Measurements from ENCODE around the gene PYCR2. TPM values are rescaled to one million over a fixed set of nuclear protein-coding genes. Genes with fewer than 3 reads are reported as not detected.

Gene PYCR2
- total RNA-seq, 2 experiments from 2014 or later, result 24.1 to 26.2 TPM

DNA sequence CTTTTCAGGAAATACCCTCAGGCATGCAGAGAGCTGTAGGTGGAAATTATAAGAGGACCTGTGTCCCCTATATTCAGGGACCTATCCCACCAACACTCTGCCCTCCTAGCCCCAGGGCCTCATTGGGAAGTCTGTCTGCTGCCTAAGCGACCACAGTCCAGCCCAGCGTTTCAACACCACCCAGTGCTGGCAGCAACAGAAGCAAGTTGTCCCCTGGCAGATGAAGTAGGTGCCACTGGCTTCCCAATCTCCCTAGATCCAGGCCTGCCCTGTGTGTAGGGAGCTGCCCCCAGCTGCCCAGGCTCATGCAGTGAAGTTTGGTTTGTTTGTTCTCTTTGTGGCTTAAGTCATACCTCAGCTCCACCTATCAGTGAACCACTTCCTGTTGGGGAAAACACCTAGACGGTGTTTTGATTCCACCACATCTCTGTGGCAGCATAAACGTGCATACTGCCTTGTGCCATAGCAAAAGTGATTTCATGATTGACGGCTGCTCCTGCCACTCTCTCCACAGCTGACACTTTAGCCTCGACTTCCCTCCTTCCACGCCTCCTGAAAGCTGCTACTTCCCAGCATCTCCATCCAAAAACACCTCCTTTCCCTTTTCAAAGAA is 27.0 kb downstream of the PYCR2 start:
- Histone ChIP-seq H3K9me3 (ENCODE audit: control insufficient read depth in 1 of 2, insufficient read depth in 1 of 2, low read length in 2 of 2) (no peaks in the 10 kb centered on the region), H3K4me3 (ENCODE audit: low read length) (peak overlapping the region; percentile 26), H3K36me3 (ENCODE audit: insufficient read depth, low read length) (no peaks in the 10 kb centered on the region), H3K27me3 (ENCODE audit: control insufficient read depth in 1 of 2, insufficient read depth in 2 of 2, low read length in 2 of 2) (no peaks in the 10 kb centered on the region), H3K27ac (ENCODE audit: low read depth in 1 of 2, low read length in 2 of 2) (peak overlapping the region; percentile 81 to 90), H3K4me1 (ENCODE audit: insufficient read depth, low read length) (peaks cover 53% of the 10 kb centered on the region)
- Mint-ChIP-seq H3K36me3 (ENCODE audit: low read depth) (no peaks in the 10 kb centered on the region), H3K27ac (peak overlapping the region; percentile 98), H3K4me1 (ENCODE audit: low read depth) (peaks cover 60% of the 10 kb centered on the region), H3K4me3 (peak overlapping the region; percentile 55), H3K9me3 (no peaks in the 10 kb centered on the region), H3K27me3 (no peaks in the 10 kb centered on the region)
- ChIA-PET CTCF (interaction anchor here (1.0 to 2.6 kb wide), 6 partner anchors 14 to 119 kb away, joined by 3 to 21 read pairs (median 7); partner anchors contain the start of genes PYCR2, SRP9 and TMEM63A), POLR2A (interaction anchor here (0.6 to 13.8 kb wide), 33 partner anchors 8 to 1466 kb away, joined by 3 to 427 read pairs (median 5); partner anchors contain the start of genes EPHX1, H3-3A, LBR and LEFTY1)
- TF ChIP-seq, protein P1, sequence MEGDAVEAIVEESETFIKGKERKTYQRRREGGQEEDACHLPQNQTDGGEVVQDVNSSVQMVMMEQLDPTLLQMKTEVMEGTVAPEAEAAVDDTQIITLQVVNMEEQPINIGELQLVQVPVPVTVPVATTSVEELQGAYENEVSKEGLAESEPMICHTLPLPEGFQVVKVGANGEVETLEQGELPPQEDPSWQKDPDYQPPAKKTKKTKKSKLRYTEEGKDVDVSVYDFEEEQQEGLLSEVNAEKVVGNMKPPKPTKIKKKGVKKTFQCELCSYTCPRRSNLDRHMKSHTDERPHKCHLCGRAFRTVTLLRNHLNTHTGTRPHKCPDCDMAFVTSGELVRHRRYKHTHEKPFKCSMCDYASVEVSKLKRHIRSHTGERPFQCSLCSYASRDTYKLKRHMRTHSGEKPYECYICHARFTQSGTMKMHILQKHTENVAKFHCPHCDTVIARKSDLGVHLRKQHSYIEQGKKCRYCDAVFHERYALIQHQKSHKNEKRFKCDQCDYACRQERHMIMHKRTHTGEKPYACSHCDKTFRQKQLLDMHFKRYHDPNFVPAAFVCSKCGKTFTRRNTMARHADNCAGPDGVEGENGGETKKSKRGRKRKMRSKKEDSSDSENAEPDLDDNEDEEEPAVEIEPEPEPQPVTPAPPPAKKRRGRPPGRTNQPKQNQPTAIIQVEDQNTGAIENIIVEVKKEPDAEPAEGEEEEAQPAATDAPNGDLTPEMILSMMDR (IDR thresholded peaks at IDR 0.05), result no peak
- intact Hi-C loops (cut with DNase I, micrococcal nuclease), result loop anchor here (1.0 to 10.0 kb wide), 6 partner anchors 16 to 122 kb away; partner anchors contain the start of genes PYCR2 (in 1 of the 2), SDE2 (in 1 of the 2) and SRP9 (in 1 of the 2)
- ATAC-seq (ENCODE audit: poor library complexity) (peak; percentile 92), DNase-seq (peak; percentile 45 to 95 (median 60))

GRCh38 chr1:225896494-225896893 is 27.6 kb downstream of the PYCR2 start:
- ChIA-PET POLR2A (interaction anchor here (0.6 to 13.8 kb wide), 18 partner anchors 7 to 469 kb away, joined by 5 to 427 read pairs (median 20); partner anchors contain the start of genes H3-3A, LBR, LEFTY1 and PYCR2), CTCF (interaction anchor here (1.7 to 2.6 kb wide), 3 partner anchors 14 to 119 kb away, joined by 11 to 21 read pairs (median 13); partner anchors contain the start of genes SRP9 and TMEM63A)
- no peaks in the 10 kb centered on the region for H3K27me3 Mint-ChIP-seq
- Histone ChIP-seq H3K4me1 (ENCODE audit: insufficient read depth, low read length) (peaks cover 57% of the 10 kb centered on the region), H3K27me3 (ENCODE audit: control insufficient read depth in 1 of 2, insufficient read depth in 2 of 2, low read length in 2 of 2) (no peaks in the 10 kb centered on the region), H3K4me3 (ENCODE audit: low read length) (no peak overlapping the region), H3K36me3 (ENCODE audit: insufficient read depth, low read length) (no peaks in the 10 kb centered on the region), H3K27ac (ENCODE audit: low read depth in 1 of 2, low read length in 2 of 2) (peak overlapping the region; percentile 81 to 90), H3K9me3 (ENCODE audit: control insufficient read depth in 1 of 2, insufficient read depth in 1 of 2, low read length in 2 of 2) (no peaks in the 10 kb centered on the region)
- H3K4me3 Mint-ChIP-seq, result peak overlapping the region; percentile 55
- H3K9me3 Mint-ChIP-seq, result no peaks in the 10 kb centered on the region
- peaks cover 60% of the 10 kb centered on the region for H3K4me1 Mint-ChIP-seq (ENCODE audit: low read depth)
- H3K27ac Mint-ChIP-seq, result peak overlapping the region; percentile 98
- no peaks in the 10 kb centered on the region for H3K36me3 Mint-ChIP-seq (ENCODE audit: low read depth)
- intact Hi-C loops (cut with DNase I, micrococcal nuclease), result loop anchor here in 1 of 2 experiments (10.0 kb wide), 1 partner anchor 122 kb away; the partner anchor contains the start of gene SRP9
- ATAC-seq (ENCODE audit: poor library complexity) (no peak), DNase-seq (peak in 1 of 14 experiments; percentile 26)
- TF ChIP-seq, protein P1 (IDR thresholded peaks at IDR 0.05), result no peak

DNA sequence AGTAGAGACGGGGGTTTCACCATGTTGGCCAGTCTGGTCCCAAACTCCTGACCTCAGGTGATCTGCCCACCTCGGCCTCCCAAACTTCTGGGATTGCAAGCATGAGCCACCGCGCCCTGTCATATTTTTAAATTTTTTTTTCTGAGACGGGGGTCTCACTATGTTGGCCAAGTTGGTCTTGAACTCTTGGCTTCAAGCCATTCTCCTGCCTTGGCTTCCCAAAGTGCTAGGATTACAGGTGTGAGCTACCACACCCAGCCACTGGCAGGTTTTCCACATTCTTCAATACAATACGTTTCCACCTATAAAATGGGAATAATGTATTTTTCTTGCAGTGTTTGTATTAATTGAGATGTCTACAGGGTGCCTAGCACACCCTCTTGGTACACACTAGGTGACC is 31.7 kb downstream of the PYCR2 start:
- no peak overlapping the region for H3K27ac Mint-ChIP-seq
- peaks cover 44% of the 10 kb centered on the region for H3K4me1 Mint-ChIP-seq (ENCODE audit: low read depth)
- Histone ChIP-seq H3K4me1 (ENCODE audit: insufficient read depth, low read length) (peaks cover 50% of the 10 kb centered on the region), H3K4me3 (ENCODE audit: low read length) (no peak overlapping the region), H3K36me3 (ENCODE audit: insufficient read depth, low read length) (no peaks in the 10 kb centered on the region), H3K27ac (ENCODE audit: low read depth in 1 of 2, low read length in 2 of 2) (no peak overlapping the region), H3K9me3 (ENCODE audit: control insufficient read depth in 1 of 2, insufficient read depth in 1 of 2, low read length in 2 of 2) (no peaks in the 10 kb centered on the region), H3K27me3 (ENCODE audit: control insufficient read depth in 1 of 2, insufficient read depth in 2 of 2, low read length in 2 of 2) (no peaks in the 10 kb centered on the region)
- POLR2A ChIA-PET, result interaction anchor here (0.7 to 13.8 kb wide), 2 partner anchors 13 to 32 kb away, joined by 4 to 427 read pairs; partner anchors contain the start of genes PYCR2 and TMEM63A
- TF ChIP-seq, protein P1 (IDR thresholded peaks at IDR 0.05), result no peak
- no peaks in the 10 kb centered on the region for H3K27me3 Mint-ChIP-seq
- no peak for DNase-seq
- intact Hi-C loops (cut with DNase I, micrococcal nuclease), result loop anchor here in 1 of 2 experiments (10.0 kb wide), 1 partner anchor 118 kb away; the partner anchor contains the start of gene SRP9
- H3K4me3 Mint-ChIP-seq, result no peak overlapping the region
- H3K9me3 Mint-ChIP-seq, result no peaks in the 10 kb centered on the region
- CTCF ChIA-PET, result interaction anchor here (1.1 kb wide), 1 partner anchor 19 kb away, joined by 3 read pairs; no protein-coding TSS in a partner anchor
- no peak for ATAC-seq (ENCODE audit: poor library complexity)
- no peaks in the 10 kb centered on the region for H3K36me3 Mint-ChIP-seq (ENCODE audit: low read depth)
